ENCODE data around the gene SYNGR1. TPM values are rescaled to one million over a fixed set of nuclear protein-coding genes. Genes with fewer than 3 reads are reported as not detected.
A peak's percentile ranks its signal among the peaks of the same experiment; 100 is the strongest.

Gene SYNGR1
- total and polyA plus RNA-seq, 2 donors (not counting 1 experiment from before 2014, with no cell fraction given) = 9.4 to 31.9 TPM

GRCh38 chr22:39434721-39435120, 84.9 kb downstream of the SYNGR1 start:
- Histone ChIP-seq H3K27me3 (replicated peaks in 1 of 4; ENCODE audit: control extremely low read depth in 1 of 4, control insufficient read depth in 3 of 4, insufficient read depth in 4 of 4, low read length in 3 of 4) (peaks cover 0 to 5% (median 0%) of the 10 kb centered on the region in 4 experiments), H4K20me1 (ENCODE audit: control insufficient read depth, insufficient read depth, low read length, poor library complexity, severe bottlenecking) (no peaks in the 10 kb centered on the region), H3K27ac (ENCODE audit: low read length in 2 of 2) (no peak overlapping the region), H3K36me3 (replicated peaks in 1 of 2; ENCODE audit: control extremely low read depth in 1 of 2, control insufficient read depth in 1 of 2, extremely low read depth in 1 of 2, insufficient read depth in 2 of 2, low read length in 1 of 2) (peaks cover 0 to 29% of the 10 kb centered on the region in 2 experiments), H3K4me1 (ENCODE audit: control insufficient read depth in 2 of 2, insufficient read depth in 2 of 2, low read length in 2 of 2) (peaks cover 12 to 23% of the 10 kb centered on the region in 2 donors), H2AFZ (ENCODE audit: insufficient read depth, low read depth, low read length, poor library complexity, severe bottlenecking) (no peak overlapping the region), H3K79me2 (ENCODE audit: control insufficient read depth, insufficient read depth, low read length) (no peaks in the 10 kb centered on the region), H3K9ac (ENCODE audit: low read length) (no peak overlapping the region), H3K4me3 (ENCODE audit: control extremely low read depth in 1 of 5, extremely low read depth in 1 of 5, insufficient read depth in 1 of 5, low read depth in 2 of 5, low read length in 4 of 5) (no peak overlapping the region), H3K9me3 (ENCODE audit: control extremely low read depth in 1 of 3, control insufficient read depth in 2 of 3, insufficient read depth in 1 of 3, low read length in 2 of 3) (no peaks in the 10 kb centered on the region), H3K4me2 (replicated peaks; ENCODE audit: low read depth, low read length, poor library complexity, severe bottlenecking) (no peak overlapping the region)
- ChIA-PET POLR2A (interaction anchor here (2.7 kb wide), 1 partner anchor 12 kb away, joined by 6 read pairs; no protein-coding TSS in a partner anchor), CTCF (interaction anchor here (0.7 to 6.5 kb wide), 5 partner anchors 12 to 85 kb away, joined by 3 to 37 read pairs (median 5); partner anchors contain the start of gene ATF4)
- DNase-seq = no peak
- H3K4me1 Mint-ChIP-seq = peaks cover 20% of the 10 kb centered on the region
- no peak overlapping the region for H3K27ac Mint-ChIP-seq
- no peak overlapping the region for H3K4me3 Mint-ChIP-seq
- ATAC-seq (ENCODE audit: low read depth) = no peak
- no peaks in the 10 kb centered on the region for H3K27me3 Mint-ChIP-seq
- intact Hi-C loops (cut with micrococcal nuclease) = loop anchor here (5.0 kb wide), 1 partner anchor 38 kb away; no protein-coding TSS in a partner anchor
- no peak for TF ChIP-seq EZH2 (IDR thresholded peaks at IDR 0.05; ENCODE audit: borderline replicate concordance, insufficient read depth, low read depth, low read length, poor library complexity, severe bottlenecking)
- no peak for TF ChIP-seq CTCF (IDR thresholded peaks at IDR 0.05)
- H3K9me3 Mint-ChIP-seq (ENCODE audit: insufficient read depth) = no peaks in the 10 kb centered on the region
- 100% methylated on average over 2 of the region's 6 CpGs for WGBS (ENCODE audit: insufficient coverage)

Small RNAs within 50 kb of the gene (small RNA-seq; reads per million reads assigned to genes)
- gene SNORD43 (ENCODE audit: insufficient read length, low read depth, low replicate concordance) (not detected), gene SNORD83A (ENCODE audit: insufficient read length, low read depth, low replicate concordance) (4,621 reads per million, percentile 99 among the genes with 10 or more reads in this experiment), gene SNORD83B (ENCODE audit: insufficient read length, low read depth, low replicate concordance) (not detected)

Other genes starting within 250 kb of the SYNGR1 start
- 141 and 147 TPM in 2 replicates for gene CBX7, start 197.3 kb upstream of the SYNGR1 start, total RNA-seq
- gene CBX7, start 197.3 kb upstream of the SYNGR1 start, polyA plus RNA-seq = 57.1 and 83.6 TPM in 2 replicates
- not detected in 2 replicates for gene PDGFB, start 105.0 kb upstream of the SYNGR1 start, total RNA-seq
- 0.04 TPM in 2 replicates for gene PDGFB, start 105.0 kb upstream of the SYNGR1 start, polyA plus RNA-seq
- gene RPL3, start 30.4 kb upstream of the SYNGR1 start, total RNA-seq = 2,562 and 2,665 TPM in 2 replicates
- gene RPL3, start 30.4 kb upstream of the SYNGR1 start, polyA plus RNA-seq = 5,111 and 5,418 TPM in 2 replicates
- gene TAB1, start 49.8 kb downstream of the SYNGR1 start, total RNA-seq = 46.7 and 47.4 TPM in 2 replicates
- gene TAB1, start 49.8 kb downstream of the SYNGR1 start, polyA plus RNA-seq = 22.4 and 23.1 TPM in 2 replicates
- gene MGAT3, start 107.0 kb downstream of the SYNGR1 start, total RNA-seq = 27.8 and 28.0 TPM in 2 replicates
- gene MGAT3, start 107.0 kb downstream of the SYNGR1 start, polyA plus RNA-seq = 2.1 and 11.1 TPM in 2 replicates
- gene MIEF1, start 152.3 kb downstream of the SYNGR1 start, total RNA-seq = 37.2 and 43.4 TPM in 2 replicates
- gene MIEF1, start 152.3 kb downstream of the SYNGR1 start, polyA plus RNA-seq = 6.2 and 9.8 TPM in 2 replicates
- 236 and 244 TPM in 2 replicates for gene ATF4, start 170.6 kb downstream of the SYNGR1 start, total RNA-seq
- gene ATF4, start 170.6 kb downstream of the SYNGR1 start, polyA plus RNA-seq = 678 and 680 TPM in 2 replicates
- gene RPS19BP1, start 182.8 kb downstream of the SYNGR1 start, total RNA-seq = 59.1 and 60.3 TPM in 2 replicates
- 49.7 and 74.8 TPM in 2 replicates for gene RPS19BP1, start 182.8 kb downstream of the SYNGR1 start, polyA plus RNA-seq
- 0.17 and 0.25 TPM in 2 replicates for gene CACNA1I, start 220.8 kb downstream of the SYNGR1 start, total RNA-seq
- gene CACNA1I, start 220.8 kb downstream of the SYNGR1 start, polyA plus RNA-seq = 0.07 and 0.35 TPM in 2 replicates

All from B cell (primary cell).